ENCODE measurements around the gene FANCE. TPM values are rescaled to one million over a fixed set of nuclear protein-coding genes. Genes with fewer than 3 reads are reported as not detected.

Gene FANCE
- total and polyA plus RNA-seq, 9 of the 15 experiments (the other 6 are each of a cell fraction or from before 2014, with no cell fraction given) = 5.7 to 30.2 (median 17.0) TPM

GRCh38 chr6:35490821-35491557 lies 38.9 kb downstream of the FANCE start (continued):
- 0 out of 2 replicates have a peak, but pooled peaks have one; percentile 11 for TF ChIP-seq TOE1 (IDR thresholded peaks at IDR 0.05; ENCODE audit: borderline replicate concordance)
- TF ChIP-seq TOE1 (CRISPR knock-in tag; IDR thresholded peaks at IDR 0.05; ENCODE audit: borderline replicate concordance, low read depth) = no peak
- peak; percentile 50 for TF ChIP-seq ZFP36 (IDR thresholded peaks at IDR 0.05; ENCODE audit: low read depth, low read length, partially characterized antibody)
- no peak for TF ChIP-seq HNRNPH1 (optimal IDR thresholded peaks at IDR 0.05; ENCODE audit: low read depth, low read length)

- H3K4me2 ChIP-seq (ENCODE audit: insufficient read depth, low read length) = no peak overlapping the region; the same call in 1 of the 2 replicates
- 41% methylated on average over 4 of the region's 5 CpGs for WGBS (ENCODE audit: insufficient coverage, low coverage, missing lambda C conversion rate)
- FAIRE-seq (no peak), DNase-seq (ENCODE audit: extremely low read depth in 1 of 4, low spot score in 3 of 4) (no peak), ATAC-seq (no peak)
- no peaks in the 10 kb centered on the region for H3K36me3 ChIP-seq (ENCODE audit: control insufficient read depth, insufficient read depth, low read length)
- POLR2A ChIA-PET = interaction anchor here (0.8 to 5.6 kb wide), 3 partner anchors 12 to 23 kb away, joined by 3 to 52 read pairs (median 34); partner anchors contain the start of gene RPL10A
- H3K9me1 ChIP-seq (ENCODE audit: control insufficient read depth, insufficient read depth, low read length) = peaks cover 3% of the 10 kb centered on the region
- BruUV-seq (replicated peaks) = no TSS peak
- in situ Hi-C loops (cut with MboI) (no loop called here), intact Hi-C loops (cut with micrococcal nuclease) (no loop called here)
- H3K79me2 ChIP-seq (ENCODE audit: control insufficient read depth, insufficient read depth, low read length) = peaks cover 32% of the 10 kb centered on the region; the same call in 2 of the 3 replicates
- H3K9ac ChIP-seq (ENCODE audit: insufficient read depth in 1 of 2, low read depth in 2 of 2, low read length in 2 of 2) = peak overlapping the region in 1 of 2 experiments; percentile 75; a peak in 2 of 4 replicates
- no peak overlapping the region for H3K4me3 ChIP-seq
- no peaks in the 10 kb centered on the region for H3K9me3 ChIP-seq (replicated peaks; ENCODE audit: control insufficient read depth, insufficient read depth, low read depth, low read length)
- H3K27ac ChIP-seq (ENCODE audit: extremely low read depth, low read depth, low read length) = no peak overlapping the region
- peaks cover 51 to 66% of the 10 kb centered on the region in 2 experiments for H3K4me1 ChIP-seq (replicated peaks in 1 of 2; ENCODE audit: control insufficient read depth in 2 of 2, insufficient read depth in 2 of 2, low read length in 2 of 2)
- no peak overlapping the region for H2AFZ ChIP-seq (ENCODE audit: low read depth, low read length)
- CTCF ChIA-PET (ENCODE audit: low intra/inter-chr PET ratio) = no interaction called here
- no peaks in the 10 kb centered on the region for H3K27me3 ChIP-seq (ENCODE audit: control insufficient read depth in 2 of 2, insufficient read depth in 2 of 2, low read length in 2 of 2)
- peaks cover 28% of the 10 kb centered on the region; the same call in 1 of the 2 replicates for H4K20me1 ChIP-seq (replicated peaks; ENCODE audit: control insufficient read depth, insufficient read depth, low read length)
- no peak for TF ChIP-seq GATAD2B (IDR thresholded peaks at IDR 0.05; ENCODE audit: borderline replicate concordance)
- TF ChIP-seq ZNF644 (tag; IDR thresholded peaks at IDR 0.05; ENCODE audit: low read depth) = no peak
- TF ChIP-seq BRCA1 (IDR thresholded peaks at IDR 0.05) = no peak
- TF ChIP-seq BRCA1 (CRISPR knock-in tag; IDR thresholded peaks at IDR 0.05) = no peak
- no peak for TF ChIP-seq POU5F1 (IDR thresholded peaks at IDR 0.05; ENCODE audit: borderline replicate concordance, low read depth, low read length, partially characterized antibody)
- no peak for TF ChIP-seq POLR2A (conservative IDR thresholded peaks at IDR 0.05)
- no peak for TF ChIP-seq KLF1 (tag; IDR thresholded peaks at IDR 0.05)
- TF ChIP-seq TOE1 (IDR thresholded peaks at IDR 0.05; ENCODE audit: borderline replicate concordance) = 0 out of 2 replicates have a peak, but pooled peaks have one; percentile 3
- no peak for TF ChIP-seq TOE1 (CRISPR knock-in tag; IDR thresholded peaks at IDR 0.05; ENCODE audit: borderline replicate concordance, low read depth)
- TF ChIP-seq ZNF41 (CRISPR knock-in tag; conservative IDR thresholded peaks at IDR 0.05) = no peak
- no peak for TF ChIP-seq DMBX1 (CRISPR knock-in tag; IDR thresholded peaks at IDR 0.05; ENCODE audit: borderline replicate concordance)
- no peak for TF ChIP-seq ETV6 (IDR thresholded peaks at IDR 0.05; ENCODE audit: borderline replicate concordance in 1 of 2, low read depth in 2 of 2, low read length in 1 of 2)
- TF ChIP-seq ETV6 (CRISPR knock-in tag; IDR thresholded peaks at IDR 0.05; ENCODE audit: borderline replicate concordance) = no peak
- TF ChIP-seq HOXB6 (CRISPR knock-in tag; IDR thresholded peaks at IDR 0.05; ENCODE audit: borderline replicate concordance) = no peak
- no peak for TF ChIP-seq RBM15 (IDR thresholded peaks at IDR 0.05; ENCODE audit: insufficient read depth, low read length)
- no peak for TF ChIP-seq ZNF232 (CRISPR knock-in tag; IDR thresholded peaks at IDR 0.05)
- TF ChIP-seq PURB (CRISPR knock-in tag; IDR thresholded peaks at IDR 0.05; ENCODE audit: low read depth) = no peak
These were observed 39.6 kb downstream of the FANCE start for GRCh38 chr6:35491558-35492257.
